Bronchial epithelial cell (primary cell): ENCODE data around the gene GSG1L2. TPM values are rescaled to one million over a fixed set of nuclear protein-coding genes. Genes with fewer than 3 reads are reported as not detected.
A peak's percentile ranks its signal among the peaks of the same experiment; 100 is the strongest.

ENCODE experiments used
- DNase-seq: peaks from one replicate; pipeline ENCODE4 v3.0.0-alpha.2; 2010; ENCODE audit warnings: low read depth
- FAIRE-seq: peaks from 2 replicates; lab custom pipeline; 2011; peaks lifted over from hg19 to GRCh38; lab: Jason Lieb, UNC
- H3K27me3 ChIP-seq: 2 replicates; pipeline ENCODE4 v1.5.1; 2011; ENCODE audit warnings: low read length; ENCODE audit not compliant: control insufficient read depth, insufficient read depth
- H3K36me3 ChIP-seq: 2 replicates; pipeline ENCODE4 v1.5.1; 2011; ENCODE audit warnings: low read length; ENCODE audit not compliant: control insufficient read depth, insufficient read depth
- H3K4me3 ChIP-seq: 2 replicates; pipeline ENCODE4 v1.5.1; 2011; ENCODE audit warnings: mild to moderate bottlenecking, low read depth, low read length, control low read depth
- CTCF ChIP-seq: IDR thresholded peaks from 2 replicates; pipeline ENCODE4 v1.5.1; 2011; ENCODE audit warnings: mild to moderate bottlenecking, moderate library complexity, low read length, control low read depth, inconsistent platforms; ENCODE audit not compliant: insufficient read depth, severe bottlenecking
- total RNA-seq: library from RNA; depleted of rRNA; stranded (reverse); fragments of >200 nt; gene quantifications from 2 replicates; pipeline ENCODE4 v1.2.1, GENCODE V29; 2014

Gene GSG1L2
- total RNA-seq, 1 donor from 2014 or later = not detected

- H3K4me3 ChIP-seq = no peak overlapping the region
- DNase-seq = no peak
- FAIRE-seq = no peak
- TF ChIP-seq CTCF = no peak
- H3K36me3 ChIP-seq = no peaks in the 10 kb centered on the region
- H3K27me3 ChIP-seq = no peaks in the 10 kb centered on the region
These were observed 2.2 kb upstream of the GSG1L2 start for GRCh38 chr17:9824094-9824493.

- DNase-seq (peak; percentile 12), FAIRE-seq (no peak)
- Histone ChIP-seq H3K27me3 (no peaks in the 10 kb centered on the region), H3K4me3 (no peak overlapping the region), H3K36me3 (no peaks in the 10 kb centered on the region)
- TF ChIP-seq CTCF = no peak
These were observed 1.4 kb downstream of the GSG1L2 start for GRCh38 chr17:9820448-9820847.

GRCh38 chr17:9818760-9819159, 3.1 kb downstream of the GSG1L2 start:
- DNase-seq = peak; percentile 41
- Histone ChIP-seq H3K36me3 (no peaks in the 10 kb centered on the region), H3K27me3 (no peaks in the 10 kb centered on the region), H3K4me3 (no peak overlapping the region)
- FAIRE-seq = no peak
- no peak for TF ChIP-seq CTCF

- DNase-seq = peak; percentile 60
- no peak overlapping the region for H3K4me3 ChIP-seq
- no peaks in the 10 kb centered on the region for H3K36me3 ChIP-seq
- FAIRE-seq = no peak
- TF ChIP-seq CTCF = no peak
- no peaks in the 10 kb centered on the region for H3K27me3 ChIP-seq
These were observed 4.8 kb downstream of the GSG1L2 start for GRCh38 chr17:9817086-9817485.

- no peaks in the 10 kb centered on the region for H3K36me3 ChIP-seq
- DNase-seq = no peak
These were observed 5.4 kb downstream of the GSG1L2 start for GRCh38 chr17:9816472-9816871.

More at GRCh38 chr17:9816472-9816871, 5.4 kb downstream of the GSG1L2 start:
- Histone ChIP-seq H3K27me3 (no peaks in the 10 kb centered on the region), H3K4me3 (no peak overlapping the region)
- TF ChIP-seq CTCF = no peak
- FAIRE-seq = peak; percentile 84
